ENCODE results near the gene EPAS1. TPM values are rescaled to one million over a fixed set of nuclear protein-coding genes. Genes with fewer than 3 reads are reported as not detected.

The EPAS1 gene
- total RNA-seq, 1 donor from 2014 or later, result 0.15 TPM

DNA sequence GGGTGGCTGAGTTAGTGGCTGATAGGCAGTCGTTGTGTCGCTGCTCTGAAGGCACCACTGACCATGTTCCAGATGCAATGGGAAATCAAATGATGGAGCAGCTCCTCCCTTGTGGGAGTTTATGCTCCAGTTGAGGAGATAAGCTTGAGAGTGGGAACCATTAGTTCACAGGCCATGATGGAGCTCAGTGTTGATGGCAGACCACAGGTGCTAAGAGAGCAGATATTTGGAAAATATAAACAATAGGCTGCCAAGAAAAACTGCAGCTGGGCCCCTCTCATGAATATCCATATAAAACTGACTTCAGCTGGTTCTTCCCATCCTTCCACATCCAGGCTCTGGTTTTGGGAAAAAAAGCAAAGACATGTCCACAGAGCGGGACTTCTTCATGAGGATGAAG lies 63.1 kb downstream of the EPAS1 start:
- H3K9me3 Mint-ChIP-seq, result peaks cover 4% of the 10 kb centered on the region
- no peak overlapping the region for H3K27ac Mint-ChIP-seq
- H3F3A ChIP-seq (ENCODE audit: low read depth), result no peaks in the 10 kb centered on the region
- no peaks in the 10 kb centered on the region for H3K4me1 Mint-ChIP-seq
- H3K4me3 Mint-ChIP-seq, result no peak overlapping the region
- TF ChIP-seq EZH2 (IDR thresholded peaks at IDR 0.05), result no peak
- TF ChIP-seq, protein P1, sequence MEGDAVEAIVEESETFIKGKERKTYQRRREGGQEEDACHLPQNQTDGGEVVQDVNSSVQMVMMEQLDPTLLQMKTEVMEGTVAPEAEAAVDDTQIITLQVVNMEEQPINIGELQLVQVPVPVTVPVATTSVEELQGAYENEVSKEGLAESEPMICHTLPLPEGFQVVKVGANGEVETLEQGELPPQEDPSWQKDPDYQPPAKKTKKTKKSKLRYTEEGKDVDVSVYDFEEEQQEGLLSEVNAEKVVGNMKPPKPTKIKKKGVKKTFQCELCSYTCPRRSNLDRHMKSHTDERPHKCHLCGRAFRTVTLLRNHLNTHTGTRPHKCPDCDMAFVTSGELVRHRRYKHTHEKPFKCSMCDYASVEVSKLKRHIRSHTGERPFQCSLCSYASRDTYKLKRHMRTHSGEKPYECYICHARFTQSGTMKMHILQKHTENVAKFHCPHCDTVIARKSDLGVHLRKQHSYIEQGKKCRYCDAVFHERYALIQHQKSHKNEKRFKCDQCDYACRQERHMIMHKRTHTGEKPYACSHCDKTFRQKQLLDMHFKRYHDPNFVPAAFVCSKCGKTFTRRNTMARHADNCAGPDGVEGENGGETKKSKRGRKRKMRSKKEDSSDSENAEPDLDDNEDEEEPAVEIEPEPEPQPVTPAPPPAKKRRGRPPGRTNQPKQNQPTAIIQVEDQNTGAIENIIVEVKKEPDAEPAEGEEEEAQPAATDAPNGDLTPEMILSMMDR (IDR thresholded peaks at IDR 0.05), result no peak
- no peak for TF ChIP-seq EZH2phosphoT487 (IDR thresholded peaks at IDR 0.05)
- no peaks in the 10 kb centered on the region for H3K79me2 ChIP-seq (ENCODE audit: low read depth)
- H4K20me1 ChIP-seq (ENCODE audit: low read depth), result no peaks in the 10 kb centered on the region
- no peak overlapping the region for H3K9ac ChIP-seq
- no peak overlapping the region for H3K27ac ChIP-seq
- H3K27me3 ChIP-seq, result no peaks in the 10 kb centered on the region
- H3K4me1 ChIP-seq, result no peaks in the 10 kb centered on the region
- no peak for DNase-seq (ENCODE audit: low spot score)
- H2AFZ ChIP-seq (replicated peaks), result no peak overlapping the region
- no peaks in the 10 kb centered on the region for H3K36me3 ChIP-seq
- no peaks in the 10 kb centered on the region for H3K9me3 ChIP-seq (ENCODE audit: low read depth)
- no peaks in the 10 kb centered on the region for H3K36me3 Mint-ChIP-seq
- H3K27me3 Mint-ChIP-seq (ENCODE audit: insufficient read depth, low read depth), result peaks cover 6% of the 10 kb centered on the region
- H3K4me3 ChIP-seq, result no peak overlapping the region
- no peak overlapping the region for H3K4me2 ChIP-seq

DNA sequence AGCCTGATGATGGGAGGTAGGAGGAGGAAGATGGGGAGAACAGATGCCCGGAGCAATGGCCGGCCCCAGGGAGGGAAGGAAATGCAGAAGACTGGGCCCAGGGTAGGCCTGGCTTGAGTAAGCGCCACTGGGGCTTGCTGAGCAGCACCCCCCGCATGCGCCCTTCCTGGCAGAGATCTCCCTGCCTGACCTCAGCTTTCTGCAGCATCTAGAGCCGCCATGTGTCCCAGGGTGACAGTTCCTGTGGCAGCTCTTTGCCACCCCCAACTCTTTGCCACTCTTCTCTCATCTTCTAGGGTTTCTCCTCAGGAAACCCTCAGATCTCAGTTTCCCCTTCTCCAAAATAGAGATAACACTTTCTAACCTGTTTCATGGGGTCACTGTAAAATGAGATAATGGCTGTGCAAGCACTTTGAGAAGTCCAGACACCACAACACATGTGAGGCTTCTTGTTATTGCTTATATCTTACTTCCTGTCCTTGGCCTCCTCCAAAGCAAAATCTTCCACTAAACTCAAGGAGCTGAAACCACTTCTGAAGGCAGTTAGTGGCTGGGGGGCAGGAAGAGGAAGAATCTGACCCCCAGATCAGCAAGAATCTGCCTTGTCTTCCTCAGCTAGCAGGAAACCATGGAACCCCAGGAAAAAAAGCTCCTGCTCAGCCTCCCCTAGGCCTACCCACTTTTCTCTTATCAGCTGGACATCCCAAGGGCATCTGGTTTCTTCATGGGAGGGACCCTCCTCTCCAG lies 64.9 kb downstream of the EPAS1 start:
- H3K36me3 ChIP-seq, result no peaks in the 10 kb centered on the region
- H3K9ac ChIP-seq, result no peak overlapping the region
- no peaks in the 10 kb centered on the region for H3K9me3 ChIP-seq (ENCODE audit: low read depth)
- H3K27ac Mint-ChIP-seq, result no peak overlapping the region
- H3F3A ChIP-seq (ENCODE audit: low read depth), result no peaks in the 10 kb centered on the region
- H3K4me1 ChIP-seq, result no peaks in the 10 kb centered on the region
- H3K4me1 Mint-ChIP-seq, result no peaks in the 10 kb centered on the region
- no peak overlapping the region for H3K4me3 ChIP-seq
- H4K20me1 ChIP-seq (ENCODE audit: low read depth), result no peaks in the 10 kb centered on the region
- no peaks in the 10 kb centered on the region for H3K79me2 ChIP-seq (ENCODE audit: low read depth)
- peaks cover 4% of the 10 kb centered on the region for H3K9me3 Mint-ChIP-seq
- H3K27ac ChIP-seq, result no peak overlapping the region
- TF ChIP-seq EZH2 (IDR thresholded peaks at IDR 0.05), result no peak
- no peaks in the 10 kb centered on the region for H3K36me3 Mint-ChIP-seq
- no peak for DNase-seq (ENCODE audit: low spot score)
- H3K4me3 Mint-ChIP-seq, result no peak overlapping the region
- H2AFZ ChIP-seq (replicated peaks), result no peak overlapping the region
- H3K27me3 Mint-ChIP-seq (ENCODE audit: insufficient read depth, low read depth), result peaks cover 6% of the 10 kb centered on the region
- H3K4me2 ChIP-seq, result no peak overlapping the region
- no peaks in the 10 kb centered on the region for H3K27me3 ChIP-seq

DNA sequence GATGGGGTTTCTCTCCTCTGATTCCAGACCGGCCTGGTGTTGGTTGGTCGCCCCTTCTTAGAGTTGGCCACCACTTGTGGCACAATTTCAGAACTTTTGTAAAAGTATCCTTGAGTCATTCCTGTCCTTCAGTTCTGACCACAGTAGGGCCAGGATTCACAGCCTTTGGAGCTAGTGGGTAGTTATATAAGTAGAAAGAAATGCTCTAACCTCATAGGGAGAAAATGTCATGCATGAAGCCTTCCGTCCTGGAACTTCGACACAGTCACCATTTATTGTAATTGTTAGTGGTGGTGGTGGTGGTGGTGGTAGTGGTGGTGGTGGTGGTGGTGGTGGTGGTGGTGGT lies 65.4 kb downstream of the EPAS1 start:
- Histone ChIP-seq H3K79me2 (ENCODE audit: low read depth) (no peaks in the 10 kb centered on the region), H4K20me1 (ENCODE audit: low read depth) (no peaks in the 10 kb centered on the region), H3K27ac (no peak overlapping the region), H3K4me2 (no peak overlapping the region), H3K4me3 (no peak overlapping the region), H2AFZ (replicated peaks) (no peak overlapping the region), H3F3A (ENCODE audit: low read depth) (no peaks in the 10 kb centered on the region), H3K9ac (no peak overlapping the region), H3K4me1 (no peaks in the 10 kb centered on the region), H3K27me3 (no peaks in the 10 kb centered on the region), H3K9me3 (ENCODE audit: low read depth) (no peaks in the 10 kb centered on the region), H3K36me3 (no peaks in the 10 kb centered on the region)
- peaks cover 4% of the 10 kb centered on the region for H3K9me3 Mint-ChIP-seq
- no peaks in the 10 kb centered on the region for H3K4me1 Mint-ChIP-seq
- H3K36me3 Mint-ChIP-seq, result no peaks in the 10 kb centered on the region
- no peak overlapping the region for H3K4me3 Mint-ChIP-seq
- TF ChIP-seq EZH2 (IDR thresholded peaks at IDR 0.05) (no peak), EZH2phosphoT487 (IDR thresholded peaks at IDR 0.05) (no peak)
- TF ChIP-seq, protein P1 (IDR thresholded peaks at IDR 0.05), result no peak
- H3K27me3 Mint-ChIP-seq (ENCODE audit: insufficient read depth, low read depth), result peaks cover 3% of the 10 kb centered on the region
- H3K27ac Mint-ChIP-seq, result no peak overlapping the region
- no peak for DNase-seq (ENCODE audit: low spot score)

DNA sequence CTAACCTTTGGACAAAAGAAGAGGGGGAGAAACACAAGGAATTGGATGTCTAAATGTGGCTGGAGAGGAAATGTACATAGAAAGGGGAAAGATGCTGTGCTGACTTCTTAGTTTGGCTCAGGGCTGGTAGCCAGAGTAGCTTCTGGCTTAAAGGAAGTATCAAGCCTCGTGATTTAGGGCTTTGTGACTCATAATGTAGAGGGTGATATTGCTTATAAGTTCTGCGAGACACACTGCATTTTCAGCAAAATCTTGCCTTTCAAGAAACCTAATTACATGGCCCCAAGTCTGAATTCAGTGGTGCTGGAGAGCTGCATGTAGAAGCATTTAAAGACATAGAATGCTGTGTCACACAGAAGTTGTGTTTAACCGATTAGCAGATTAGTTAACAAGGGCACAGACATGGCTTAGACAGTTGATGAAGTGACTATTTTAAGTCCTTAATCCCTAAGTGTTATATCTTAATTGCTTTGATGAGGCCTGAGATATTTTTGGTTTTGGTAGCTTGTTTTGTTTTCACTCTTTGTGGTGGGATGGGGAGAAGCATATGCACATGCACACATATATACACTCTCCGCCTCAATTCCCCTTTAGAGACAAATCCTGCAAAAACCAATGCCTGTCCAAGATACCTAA lies 66.4 kb downstream of the EPAS1 start:
- H4K20me1 ChIP-seq (ENCODE audit: low read depth), result no peaks in the 10 kb centered on the region
- TF ChIP-seq EZH2phosphoT487 (IDR thresholded peaks at IDR 0.05) (no peak), EZH2 (IDR thresholded peaks at IDR 0.05) (no peak)
- TF ChIP-seq, protein P1 (IDR thresholded peaks at IDR 0.05), result no peak
- no peaks in the 10 kb centered on the region for H3K9me3 ChIP-seq (ENCODE audit: low read depth)
- Mint-ChIP-seq H3K36me3 (no peaks in the 10 kb centered on the region), H3K27ac (no peak overlapping the region), H3K27me3 (ENCODE audit: insufficient read depth, low read depth) (peaks cover 3% of the 10 kb centered on the region), H3K4me1 (no peaks in the 10 kb centered on the region), H3K4me3 (no peak overlapping the region), H3K9me3 (peaks cover 2% of the 10 kb centered on the region)
- H3K27me3 ChIP-seq, result no peaks in the 10 kb centered on the region
- H3K4me2 ChIP-seq, result no peak overlapping the region
- no peak overlapping the region for H3K4me3 ChIP-seq
- no peak overlapping the region for H2AFZ ChIP-seq (replicated peaks)
- no peaks in the 10 kb centered on the region for H3K36me3 ChIP-seq
- H3K79me2 ChIP-seq (ENCODE audit: low read depth), result no peaks in the 10 kb centered on the region
- H3F3A ChIP-seq (ENCODE audit: low read depth), result no peaks in the 10 kb centered on the region
- no peak overlapping the region for H3K27ac ChIP-seq
- DNase-seq (ENCODE audit: low spot score), result no peak
- H3K9ac ChIP-seq, result no peak overlapping the region
- no peaks in the 10 kb centered on the region for H3K4me1 ChIP-seq
